ENCODE measurements around the gene SLFN12L.

Gene SLFN12L

DNA sequence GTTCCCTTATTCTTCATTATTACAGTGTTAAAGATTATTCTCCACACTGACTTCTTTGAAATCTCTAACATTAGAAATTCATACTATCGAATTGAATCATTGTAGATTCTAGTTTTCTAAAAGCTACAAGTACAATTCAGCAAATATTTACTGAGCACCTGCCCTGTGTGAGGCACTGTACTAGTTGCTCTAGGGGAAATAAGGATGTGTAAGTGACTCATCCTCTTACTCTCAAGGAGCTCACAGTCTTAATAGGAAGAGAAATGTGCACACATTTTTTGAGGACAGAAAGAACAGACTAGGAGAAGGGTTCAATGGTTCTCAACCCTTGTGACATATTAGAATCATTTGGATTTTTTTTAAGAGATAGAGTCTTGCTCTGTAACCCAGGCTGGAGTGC is 7.7 kb upstream of the SLFN12L start:
- peaks cover 50% of the 10 kb centered on the region for H3K4me1 ChIP-seq (ENCODE audit: low read length)
- H4K20me1 ChIP-seq (ENCODE audit: insufficient read depth, low read length) = no peaks in the 10 kb centered on the region
- H3K27ac ChIP-seq (ENCODE audit: low read length) = peak overlapping the region; percentile 86
- peak overlapping the region; percentile 58 for H3K4me2 ChIP-seq (ENCODE audit: low read length)
- no peak overlapping the region for H3K9ac ChIP-seq (ENCODE audit: low read length)
- H2AFZ ChIP-seq (ENCODE audit: low read depth, low read length) = no peak overlapping the region
- H3K4me3 ChIP-seq (ENCODE audit: low read length) = no peak overlapping the region
- H3K36me3 ChIP-seq (replicated peaks; ENCODE audit: low read depth, low read length) = no peaks in the 10 kb centered on the region
- no peaks in the 10 kb centered on the region for H3K79me2 ChIP-seq (ENCODE audit: low read length)
- H3K27me3 ChIP-seq (ENCODE audit: low read depth, low read length) = peaks cover 8% of the 10 kb centered on the region; the same call in 1 of the 2 replicates
- no peak for TF ChIP-seq CTCF (IDR thresholded peaks at IDR 0.05; ENCODE audit: low read depth, low read length)
- no peak for TF ChIP-seq EZH2phosphoT487 (IDR thresholded peaks at IDR 0.05; ENCODE audit: low read depth)
- no peaks in the 10 kb centered on the region for H3K9me3 ChIP-seq (ENCODE audit: insufficient read depth, low read length)

DNA sequence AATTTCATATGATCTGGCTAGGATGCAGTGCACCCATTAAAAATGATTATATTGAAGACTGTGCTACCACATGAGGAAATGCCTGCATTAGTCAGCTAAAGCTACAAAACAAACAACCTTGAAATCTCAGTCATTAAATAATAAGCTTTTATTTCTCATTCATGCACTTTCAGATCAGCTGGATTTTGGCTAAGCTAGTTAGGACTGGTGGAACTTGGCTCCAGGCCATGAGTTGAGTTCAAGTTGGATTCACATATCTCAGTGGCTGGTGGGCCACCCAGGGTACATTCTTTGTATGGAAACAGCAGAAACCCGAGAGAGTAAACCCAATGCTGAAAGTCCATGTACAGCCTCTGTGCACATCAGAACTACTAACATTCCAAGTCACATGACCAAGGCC is 6.4 kb upstream of the SLFN12L start:
- Histone ChIP-seq H4K20me1 (ENCODE audit: insufficient read depth, low read length) (no peaks in the 10 kb centered on the region), H3K36me3 (replicated peaks; ENCODE audit: low read depth, low read length) (no peaks in the 10 kb centered on the region), H3K79me2 (ENCODE audit: low read length) (no peaks in the 10 kb centered on the region), H2AFZ (ENCODE audit: low read depth, low read length) (no peak overlapping the region), H3K9ac (ENCODE audit: low read length) (no peak overlapping the region), H3K27me3 (ENCODE audit: low read depth, low read length) (peaks cover 2% of the 10 kb centered on the region; the same call in 1 of the 2 replicates), H3K9me3 (ENCODE audit: insufficient read depth, low read length) (no peaks in the 10 kb centered on the region), H3K27ac (ENCODE audit: low read length) (no peak overlapping the region), H3K4me3 (ENCODE audit: low read length) (no peak overlapping the region), H3K4me2 (ENCODE audit: low read length) (no peak overlapping the region), H3K4me1 (ENCODE audit: low read length) (peaks cover 58% of the 10 kb centered on the region)
- no peak for TF ChIP-seq CTCF (IDR thresholded peaks at IDR 0.05; ENCODE audit: low read depth, low read length)
- no peak for TF ChIP-seq EZH2phosphoT487 (IDR thresholded peaks at IDR 0.05; ENCODE audit: low read depth)

GRCh38 chr17:35542990-35543389 is 5.5 kb upstream of the SLFN12L start:
- H4K20me1 ChIP-seq (ENCODE audit: insufficient read depth, low read length) = no peaks in the 10 kb centered on the region

GRCh38 chr17:35541434-35541833 is 4.0 kb upstream of the SLFN12L start:
- Histone ChIP-seq H3K27me3 (ENCODE audit: low read depth, low read length) (no peaks in the 10 kb centered on the region), H3K27ac (ENCODE audit: low read length) (peak overlapping the region; percentile 44), H2AFZ (ENCODE audit: low read depth, low read length) (peak overlapping the region; percentile 94), H3K9ac (ENCODE audit: low read length) (peak overlapping the region; percentile 70), H3K4me2 (ENCODE audit: low read length) (peak overlapping the region; percentile 92), H4K20me1 (ENCODE audit: insufficient read depth, low read length) (no peaks in the 10 kb centered on the region), H3K4me3 (ENCODE audit: low read length) (peak overlapping the region; percentile 78), H3K4me1 (ENCODE audit: low read length) (peaks cover 67% of the 10 kb centered on the region), H3K79me2 (ENCODE audit: low read length) (no peaks in the 10 kb centered on the region), H3K36me3 (replicated peaks; ENCODE audit: low read depth, low read length) (no peaks in the 10 kb centered on the region), H3K9me3 (ENCODE audit: insufficient read depth, low read length) (no peaks in the 10 kb centered on the region)
- TF ChIP-seq EZH2phosphoT487 (IDR thresholded peaks at IDR 0.05; ENCODE audit: low read depth) (no peak), CTCF (IDR thresholded peaks at IDR 0.05; ENCODE audit: low read depth, low read length) (no peak)

More at GRCh38 chr17:35542990-35543389, 5.5 kb upstream of the SLFN12L start:
- TF ChIP-seq EZH2phosphoT487 (IDR thresholded peaks at IDR 0.05; ENCODE audit: low read depth) = no peak
- no peak for TF ChIP-seq CTCF (IDR thresholded peaks at IDR 0.05; ENCODE audit: low read depth, low read length)
- no peak overlapping the region for H3K27ac ChIP-seq (ENCODE audit: low read length)
- H2AFZ ChIP-seq (ENCODE audit: low read depth, low read length) = no peak overlapping the region
- H3K27me3 ChIP-seq (ENCODE audit: low read depth, low read length) = no peaks in the 10 kb centered on the region
- H3K36me3 ChIP-seq (replicated peaks; ENCODE audit: low read depth, low read length) = no peaks in the 10 kb centered on the region
- H3K4me2 ChIP-seq (ENCODE audit: low read length) = no peak overlapping the region
- H3K4me3 ChIP-seq (ENCODE audit: low read length) = no peak overlapping the region
- H3K4me1 ChIP-seq (ENCODE audit: low read length) = peaks cover 67% of the 10 kb centered on the region
- H3K9ac ChIP-seq (ENCODE audit: low read length) = no peak overlapping the region
- no peaks in the 10 kb centered on the region for H3K9me3 ChIP-seq (ENCODE audit: insufficient read depth, low read length)
- H3K79me2 ChIP-seq (ENCODE audit: low read length) = no peaks in the 10 kb centered on the region
